GM12878 (cell line): Measurements from ENCODE around the gene IL1B. TPM values are rescaled to one million over a fixed set of nuclear protein-coding genes. Genes with fewer than 3 reads are reported as not detected.

Experiments
- ATAC-seq: fragments of 200-7000 bp; cut with Tn5 transposase; 3 replicates; pipeline ENCODE4 v1.9.1; 2020; ENCODE audit warnings: mild to moderate bottlenecking, moderate library complexity
- BruUV-seq: library from RNA; stranded (reverse); fragments of 400-500 nt; replicated peaks from 2 replicates; lab custom pipeline; 2021; lab: Mats Ljungman, UMichigan
- CTCF ChIA-PET: fragments of 300-600 bp; sonication (Branson Sonifier 250); formaldehyde crosslinking; extraction: SDS; loops from one replicate; lab custom pipeline; 2021; ENCODE audit warnings: inconsistent platforms; lab: Yijun Ruan, JAX
- POLR2A ChIA-PET: fragments of 350-600 bp; formaldehyde crosslinking; extraction: SDS; loops from one replicate; lab custom pipeline; 2021; ENCODE audit warnings: inconsistent platforms; lab: Charles Lee
- RAD21 ChIA-PET: fragments of 300-600 bp; sonication (Branson Sonifier 250); formaldehyde crosslinking; loops from one replicate; lab custom pipeline; 2023; ENCODE audit warnings: antibody characterized with exemption; ENCODE audit not compliant: unreplicated experiment; lab: Charles Lee
- SMC1A ChIA-PET: fragments of 300-600 bp; sonication (Branson Sonifier 250); formaldehyde crosslinking; loops from one replicate; lab custom pipeline; 2023; ENCODE audit not compliant: unreplicated experiment, uncharacterized antibody; lab: Charles Lee
- DNase-seq: peaks from one replicate; pipeline ENCODE4 v3.0.0-alpha.2; 2011; ENCODE audit warnings: low read depth, low spot score
- FAIRE-seq: peaks from 3 replicates; lab custom pipeline; 2011; peaks lifted over from hg19 to GRCh38; lab: Jason Lieb, UNC
- H2AFZ ChIP-seq: 2 replicates; pipeline ENCODE4 v1.6.0; 2011; ENCODE audit warnings: low read depth, low read length, control low read depth; ENCODE audit not compliant: control insufficient read depth
- H3K27ac ChIP-seq: 2 replicates; pipeline ENCODE4 v1.5.1; 2011; ENCODE audit warnings: control low read depth; ENCODE audit not compliant: control insufficient read depth, insufficient read depth
- H3K27me3 ChIP-seq, 2 experiments: replicated peaks in 1 of 2; 2 replicates each; pipeline versions ENCODE4 v1.6.0 to v1.6.1; 2011; ENCODE audit warnings: low read length in 1 of 2; ENCODE audit not compliant: control insufficient read depth in 2 of 2, insufficient read depth in 2 of 2
- H3K36me3 ChIP-seq, 2 experiments: 2 replicates each; pipeline ENCODE4 v1.5.1; 2011; ENCODE audit warnings: low read length in 1 of 2; ENCODE audit not compliant: control insufficient read depth in 2 of 2, insufficient read depth in 2 of 2
- H3K4me1 ChIP-seq: 2 replicates; pipeline ENCODE4 v1.6.1; 2011; ENCODE audit warnings: mild to moderate bottlenecking, low read length, moderate library complexity, mixed read lengths; ENCODE audit not compliant: control insufficient read depth, insufficient read depth
- H3K4me2 ChIP-seq: 2 replicates; pipeline ENCODE4 v1.6.0; 2011; ENCODE audit warnings: control low read depth; ENCODE audit not compliant: control insufficient read depth, insufficient read depth
- H3K4me3 ChIP-seq: fragments of 200-600 bp; sonication (generic); 2 replicates; pipeline ENCODE4 v1.5.1; 2016
- H3K79me2 ChIP-seq: 2 replicates; pipeline ENCODE4 v1.6.0; 2011; ENCODE audit warnings: low read length; ENCODE audit not compliant: control insufficient read depth, insufficient read depth
- H3K9ac ChIP-seq: 2 replicates; pipeline ENCODE4 v1.8.0; 2011; ENCODE audit warnings: low read length, control low read depth, mixed read lengths; ENCODE audit not compliant: control insufficient read depth, insufficient read depth
- H3K9me3 ChIP-seq: replicated peaks from 3 replicates; pipeline ENCODE4 v1.5.1; 2011; ENCODE audit warnings: mild to moderate bottlenecking, low read length; ENCODE audit not compliant: control insufficient read depth, insufficient read depth
- H4K20me1 ChIP-seq: 2 replicates; pipeline ENCODE4 v1.6.0; 2011; ENCODE audit not compliant: control insufficient read depth, insufficient read depth
- BCL3 ChIP-seq: IDR thresholded peaks from 2 replicates; pipeline ENCODE4 v1.6.1; 2011; ENCODE audit warnings: borderline replicate concordance, low read depth, mild to moderate bottlenecking, moderate library complexity, low read length; ENCODE audit not compliant: insufficient read depth, poor library complexity, severe bottlenecking
- FOXK2 ChIP-seq: fragments of 450-650 bp; IDR thresholded peaks from 2 replicates; pipeline ENCODE4 v1.6.1; 2017; ENCODE audit warnings: mild to moderate bottlenecking, moderate library complexity
- IKZF2 ChIP-seq, 2 experiments: fragments of 450-650 bp; IDR thresholded peaks; 2 replicates each; pipeline ENCODE4 v1.6.1; 2017; ENCODE audit warnings: mild to moderate bottlenecking in 2 of 2, moderate library complexity in 2 of 2
- LARP7 ChIP-seq: fragments of 450-650 bp; IDR thresholded peaks from 2 replicates; pipeline ENCODE4 v1.6.1; 2017; ENCODE audit warnings: mild to moderate bottlenecking
- MYC ChIP-seq: IDR thresholded peaks from 2 replicates; pipeline ENCODE4 v1.6.1; 2011; ENCODE audit warnings: mild to moderate bottlenecking, low read length, moderate library complexity, inconsistent platforms; ENCODE audit not compliant: insufficient read depth, insufficient replicate concordance, insufficient read length, severe bottlenecking
- SMAD5 ChIP-seq: IDR thresholded peaks from 2 replicates; pipeline ENCODE4 v1.6.1; 2016; ENCODE audit warnings: antibody characterized with exemption, low read depth
- SPI1 ChIP-seq: IDR thresholded peaks from 2 replicates; pipeline ENCODE4 v1.6.1; 2011; ENCODE audit warnings: low read depth, mild to moderate bottlenecking, low read length, moderate library complexity, borderline replicate concordance; ENCODE audit not compliant: insufficient read depth
- SREBF2 ChIP-seq: IDR thresholded peaks from 2 replicates; pipeline ENCODE4 v1.6.1; 2012; ENCODE audit warnings: mild to moderate bottlenecking, low read length
- TCF7 ChIP-seq: IDR thresholded peaks from 2 replicates; pipeline ENCODE4 v1.6.1; 2014; ENCODE audit warnings: antibody characterized with exemption, borderline replicate concordance
- WGBS: methylation state at CpG from one replicate; pipeline ENCODE4 v1.1.6; 2016; ENCODE audit warnings: low lambda C conversion rate; ENCODE audit not compliant: insufficient replicate concordance, insufficient coverage; ENCODE audit errors: missing lambda C conversion rate; 5-methylcytosine and 5-hydroxymethylcytosine counted together
- in situ Hi-C: fragments of 300-500 bp; cut with MboI; formaldehyde crosslinking; loops from 9 replicates; pipeline ENCODE4 v1.14.3; 2018; ENCODE audit warnings: mixed read lengths
- intact Hi-C: fragments of 100-400 bp; cut with micrococcal nuclease; formaldehyde crosslinking; loops from one replicate; pipeline ENCODE4 v1.14.2; 2022; ENCODE audit not compliant: unreplicated experiment
- polyA plus RNA-seq, 11 experiments: library from polyadenylated mRNA; depleted of rRNA in 4 of 11; unstranded in 6 of 11; stranded (reverse) in 5 of 11; fragments of >200 nt; fragmentation: Nextera tagmentation in 4 of 11; fragmentation: Illumina TruSeq in 1 of 11; extraction: Ambion mirVana in 4 of 11; extraction: Trizol in 1 of 11; gene quantifications; 1 replicate in 1 of 11; 2 replicates in 10 of 11; pipeline versions ENCODE4 v1.2.1 to v1.2.3, GENCODE V29; 2011 to 2016; ENCODE audit warnings: inconsistent platforms in 2 of 11, missing spikeins in 2 of 11, low read depth in 1 of 11
- total RNA-seq, 4 experiments: library from RNA; depleted of rRNA in 3 of 4; stranded (reverse); fragments of >200 nt in 3 of 4; fragmentation: Illumina TruSeq in 1 of 4; extraction: Trizol in 1 of 4; gene quantifications; 2 replicates each; pipeline versions ENCODE4 v1.2.1 to v1.2.3, GENCODE V29; 2013 to 2021

Gene IL1B
- total and polyA plus RNA-seq, 10 of the 15 experiments (the other 5 are each of a cell fraction or from before 2014, with no cell fraction given), result 0.20 to 1.6 (median 0.84) TPM

- Histone ChIP-seq H2AFZ (no peak overlapping the region), H3K9me3 (no peaks in the 10 kb centered on the region), H3K4me3 (no peak overlapping the region), H3K9ac (no peak overlapping the region), H4K20me1 (no peaks in the 10 kb centered on the region), H3K4me1 (peaks cover 7% of the 10 kb centered on the region), H3K4me2 (no peak overlapping the region), H3K79me2 (no peaks in the 10 kb centered on the region), H3K27ac (no peak overlapping the region), H3K36me3 (no peaks in the 10 kb centered on the region), H3K27me3 (no peaks in the 10 kb centered on the region)
- no peak for ATAC-seq
- ChIA-PET CTCF (interaction anchor here (1.2 kb wide), 1 partner anchor 37 kb away, joined by 5 read pairs; no protein-coding TSS in a partner anchor), POLR2A (interaction anchor here (1.1 kb wide), 1 partner anchor 44 kb away, joined by 3 read pairs; no protein-coding TSS in a partner anchor), SMC1A (interaction anchor here (0.7 to 1.5 kb wide), 7 partner anchors 10 to 134 kb away, joined by 3 to 6 read pairs (median 3); no protein-coding TSS in a partner anchor), RAD21 (interaction anchor here (0.7 to 1.0 kb wide), 2 partner anchors 67 to 122 kb away, joined by 3 read pairs; no protein-coding TSS in a partner anchor)
- 84% methylated on average over 7 of the region's 7 CpGs for WGBS
- in situ Hi-C loops (no loop called here), intact Hi-C loops (no loop called here)
- BruUV-seq, result no TSS peak
- TF ChIP-seq MYC (no peak), SREBF2 (no peak), TCF7 (no peak), LARP7 (no peak), IKZF2 (IDR thresholded peaks at IDR 0.05) (no peak), BCL3 (peak; percentile 44), FOXK2 (no peak), SMAD5 (no peak), SPI1 (no peak)
- no peak for FAIRE-seq
- no peak for DNase-seq
Observed at GRCh38 chr2:112819081-112819480, 17.5 kb downstream of the IL1B start.
